K562 (cell line): ENCODE measurements around the gene HSD17B1. TPM values are rescaled to one million over a fixed set of nuclear protein-coding genes. Genes with fewer than 3 reads are reported as not detected.

ENCODE experiments used
- ARHGAP35 ChIP-seq: fragments of 450-650 bp; IDR thresholded peaks from 2 replicates; pipeline ENCODE4 v1.6.1; 2018; ENCODE audit not compliant: partially characterized antibody
- ATF3 ChIP-seq, 2 experiments: fragments of 450-650 bp in 1 of 2; sonication (generic) in 1 of 2; formaldehyde crosslinking in 1 of 2; IDR thresholded peaks in 1 of 2; conservative IDR thresholded peaks in 1 of 2; 2 replicates each; pipeline versions ENCODE4 v1.6.1 to v1.8.1; 2016 to 2023; ENCODE audit warnings: mild to moderate bottlenecking in 2 of 2, moderate library complexity in 2 of 2, inconsistent platforms in 1 of 2, missing genetic modification reagents in 1 of 2
- CLOCK ChIP-seq: fragments of 250-450 bp; sonication (Bioruptor Pico); IDR thresholded peaks from 2 replicates; pipeline ENCODE4 v1.4.0; 2020; ENCODE audit warnings: mild to moderate bottlenecking, moderate library complexity, borderline replicate concordance
- CREB5 ChIP-seq: fragments of 250-450 bp; sonication (Bioruptor Pico); IDR thresholded peaks from 2 replicates; pipeline ENCODE4 v1.5.0; 2020; ENCODE audit warnings: mild to moderate bottlenecking
- CXXC5 ChIP-seq: fragments of 250-450 bp; sonication (Bioruptor Pico); IDR thresholded peaks from 2 replicates; pipeline ENCODE4 v1.8.0; 2022; ENCODE audit warnings: inconsistent platforms, mild to moderate bottlenecking, moderate library complexity
- MAFF ChIP-seq: IDR thresholded peaks from 2 replicates; pipeline ENCODE4 v1.6.1; 2012; ENCODE audit warnings: low read length, improper control_type of control experiment
- NUFIP1 ChIP-seq: fragments of 450-650 bp; IDR thresholded peaks from 2 replicates; pipeline ENCODE4 v1.6.1; 2018; ENCODE audit not compliant: partially characterized antibody
- PRMT5 ChIP-seq: sonication (generic); formaldehyde crosslinking; IDR thresholded peaks from 2 replicates; pipeline ENCODE4 v1.5.0; 2020; ENCODE audit warnings: missing genetic modification reagents
- RBFOX2 ChIP-seq: fragments of 200-400 bp; formaldehyde crosslinking; IDR thresholded peaks from 2 replicates; pipeline ENCODE4 v1.6.1; 2017; ENCODE audit warnings: low read depth, mild to moderate bottlenecking, low read length, moderate library complexity
- SETDB1 ChIP-seq: IDR thresholded peaks from one replicate; pipeline ENCODE4 v1.6.1; 2012; ENCODE audit warnings: low read length, control low read depth, inconsistent platforms
- SMARCB1 ChIP-seq: IDR thresholded peaks from 2 replicates; pipeline ENCODE4 v1.6.1; 2011; ENCODE audit warnings: improper control_type of control experiment, low read depth; ENCODE audit not compliant: insufficient read length
- TEAD1 ChIP-seq, 2 experiments: fragments of 450-650 bp in 1 of 2; sonication (generic) in 1 of 2; formaldehyde crosslinking; IDR thresholded peaks; 2 replicates each; pipeline versions ENCODE4 v1.4.0 to v1.8.0; 2020 to 2022; ENCODE audit warnings: mild to moderate bottlenecking in 2 of 2, missing genetic modification reagents in 1 of 2
- TEAD2 ChIP-seq: fragments of 450-650 bp; IDR thresholded peaks from 2 replicates; pipeline ENCODE4 v1.6.1; 2016; ENCODE audit warnings: missing genetic modification characterization, control low read depth, missing compliant biosample characterization
- ZBTB11 ChIP-seq, 3 experiments: fragments of 200-800 bp in 1 of 3; fragments of 250-450 bp in 1 of 3; fragments of 450-650 bp in 1 of 3; sonication (Bioruptor Pico) in 1 of 3; sonication (Bioruptor generic) in 1 of 3; formaldehyde crosslinking in 1 of 3; IDR thresholded peaks; 2 replicates each; pipeline versions ENCODE4 v1.6.1 to v1.8.0; 2016 to 2022; ENCODE audit warnings: mild to moderate bottlenecking in 2 of 3, missing genetic modification characterization in 2 of 3, missing compliant biosample characterization in 1 of 3, moderate library complexity in 1 of 3
- ZNF133 ChIP-seq: fragments of 250-450 bp; sonication (Bioruptor Pico); IDR thresholded peaks from 2 replicates; pipeline ENCODE4 v1.4.0; 2020; ENCODE audit warnings: mild to moderate bottlenecking
- ZNF655 ChIP-seq: fragments of 250-450 bp; sonication (Bioruptor Pico); IDR thresholded peaks from 2 replicates; pipeline ENCODE4 v1.5.0; 2021
- polyA plus RNA-seq, 8 experiments: library from polyadenylated mRNA; depleted of rRNA in 4 of 8; stranded (reverse) in 5 of 8; unstranded in 3 of 8; fragments of >200 nt; fragmentation: Nextera tagmentation in 2 of 8; fragmentation: Illumina TruSeq in 1 of 8; extraction: Ambion mirVana in 2 of 8; extraction: Trizol in 1 of 8; gene quantifications; 2 replicates each; pipeline versions ENCODE4 v1.2.1 to v1.2.3, GENCODE V29; 2011 to 2014; ENCODE audit warnings: inconsistent platforms in 1 of 8, missing spikeins in 1 of 8
- total RNA-seq, 7 experiments: library from RNA; depleted of rRNA in 6 of 7; stranded (reverse); fragments of >200 nt in 6 of 7; fragmentation: Illumina TruSeq in 2 of 7; extraction: Trizol in 2 of 7; gene quantifications; 2 replicates each; pipeline versions ENCODE4 v1.2.1 to v1.2.3, GENCODE V29; 2011 to 2021; ENCODE audit warnings: low replicate concordance in 1 of 7

Gene HSD17B1
- total and polyA plus RNA-seq, 9 of the 15 experiments (the other 6 are each of a cell fraction or from before 2014, with no cell fraction given) = 0.55 to 21.1 (median 3.6) TPM

GRCh38 chr17:42541041-42541833 lies 11.5 kb upstream of the HSD17B1 start (continued):
- TF ChIP-seq ARHGAP35 (no peak), ZBTB11 (CRISPR knock-in tag; IDR thresholded peaks at IDR 0.05) (no peak), CLOCK (CRISPR knock-in tag) (no peak), ZNF655 (CRISPR knock-in tag) (no peak), CREB5 (CRISPR knock-in tag) (no peak), NUFIP1 (no peak), RBFOX2 (no peak), TEAD2 (tag) (no peak), ZNF133 (CRISPR knock-in tag) (no peak), CXXC5 (peak; percentile 23; the same call in 1 of the 2 replicates), ATF3 (IDR thresholded peaks at IDR 0.05) (peak; percentile 63), ATF3 (CRISPR knock-in tag; conservative IDR thresholded peaks at IDR 0.05) (no peak), MAFF (no peak), SMARCB1 (no peak), TEAD1 (CRISPR knock-in tag; IDR thresholded peaks at IDR 0.05) (no peak), SETDB1 (no peak), PRMT5 (CRISPR knock-in tag) (no peak)
